HL-60/S4 treated with retinoic acid at 250 ng/mL for 4 days and 3 days (cell line): ENCODE data around the gene PSMG2.
"Not testable (repeated sequence)": the region's sequence is repeated elsewhere in the genome, so short reads cannot be mapped to it uniquely, and the experiment has no call there.

Experiments
- in situ Hi-C: fragments of 300-500 bp; cut with MboI; formaldehyde crosslinking; loops from 2 replicates; pipeline ENCODE4 v1.7.0; 2022; ENCODE audit warnings: low sequenced_read_pairs

The PSMG2 gene

GRCh38 chr18:12721495-12722275 lies 18.8 kb downstream of the PSMG2 start:
- in situ Hi-C loops, result no loop called here

GRCh38 chr18:12722731-12723130 lies 19.9 kb downstream of the PSMG2 start:
- in situ Hi-C loops, result no loop called here

GRCh38 chr18:12726331-12726730 lies 23.5 kb downstream of the PSMG2 start:
- in situ Hi-C loops, result no loop called here

GRCh38 chr18:12726774-12727550 lies 24.1 kb downstream of the PSMG2 start:
- in situ Hi-C loops, result no loop called here

- in situ Hi-C loops, result loop anchor here (10.0 kb wide), 1 partner anchor 197 kb away; no protein-coding TSS in a partner anchor
These were observed 34.5 kb downstream of the PSMG2 start for GRCh38 chr18:12737243-12737902.

- in situ Hi-C loops, result no loop called here
These were observed 38.5 kb downstream of the PSMG2 start for GRCh38 chr18:12741351-12741750.

- in situ Hi-C loops, result no loop called here
These were observed 39.6 kb downstream of the PSMG2 start for GRCh38 chr18:12742453-12742852.

GRCh38 chr18:12744103-12744502 lies 41.3 kb downstream of the PSMG2 start:
- in situ Hi-C loops, result no loop called here

- in situ Hi-C loops, result no loop called here
These were observed 42.4 kb downstream of the PSMG2 start for GRCh38 chr18:12745095-12745795.

GRCh38 chr18:12747530-12748315 lies 44.9 kb downstream of the PSMG2 start:
- in situ Hi-C loops, result no loop called here

- in situ Hi-C loops, result no loop called here
These were observed 45.8 kb downstream of the PSMG2 start for GRCh38 chr18:12748671-12749070.

- in situ Hi-C loops, result no loop called here
These were observed 46.3 kb downstream of the PSMG2 start for GRCh38 chr18:12749121-12749520.

GRCh38 chr18:12750076-12750714 lies 47.4 kb downstream of the PSMG2 start:
- in situ Hi-C loops, result no loop called here

GRCh38 chr18:12750715-12751502 lies 48.1 kb downstream of the PSMG2 start:
- in situ Hi-C loops, result no loop called here

- in situ Hi-C loops, result no loop called here
These were observed 48.7 kb downstream of the PSMG2 start for GRCh38 chr18:12751503-12751884.

GRCh38 chr18:12751891-12752290 lies 49.0 kb downstream of the PSMG2 start:
- in situ Hi-C loops, result no loop called here

- in situ Hi-C loops, result no loop called here
These were observed 51.7 kb downstream of the PSMG2 start for GRCh38 chr18:12754511-12754910.

- in situ Hi-C loops, result not testable (repeated sequence)
These were observed 52.8 kb downstream of the PSMG2 start for GRCh38 chr18:12755606-12756005.
